ENCODE data around the gene MS4A18. TPM values are rescaled to one million over a fixed set of nuclear protein-coding genes. Genes with fewer than 3 reads are reported as not detected.

MS4A18 gene
- total RNA-seq, 1 donor from 2014 or later: not detected

Other genes with a start within 250 kb of the MS4A18 start
- not detected for gene MS4A12, start 231.9 kb upstream of the MS4A18 start, total RNA-seq
- gene MS4A13, start 209.3 kb upstream of the MS4A18 start, total RNA-seq: not detected
- gene MS4A8, start 25.1 kb upstream of the MS4A18 start, total RNA-seq: 33.5 TPM
- 113 TPM for gene MS4A15, start 32.1 kb downstream of the MS4A18 start, total RNA-seq
- not detected for gene MS4A10, start 60.6 kb downstream of the MS4A18 start, total RNA-seq
- gene CCDC86, start 117.4 kb downstream of the MS4A18 start, total RNA-seq: 12.6 TPM
- 0.86 TPM for gene PTGDR2, start 131.2 kb downstream of the MS4A18 start, total RNA-seq
- not detected for gene ZP1, start 142.8 kb downstream of the MS4A18 start, total RNA-seq
- 58.1 TPM for gene PRPF19, start 181.9 kb downstream of the MS4A18 start, total RNA-seq
- gene TMEM109, start 189.4 kb downstream of the MS4A18 start, total RNA-seq: 142 TPM
- gene TMEM132A, start 199.7 kb downstream of the MS4A18 start, total RNA-seq: 13.9 TPM
- gene SLC15A3, start 227.5 kb downstream of the MS4A18 start, total RNA-seq: 199 TPM
- 6.1 TPM for gene CD6, start 247.0 kb downstream of the MS4A18 start, total RNA-seq

Data from lower lobe of right lung (tissue), 1 donor.